NCI-H1105 treated with DMSO at 0.1 percent for 48 hours (cell line): ENCODE results near the gene CMTM3.
"Not testable (repeated sequence)": the region's sequence is repeated elsewhere in the genome, so short reads cannot be mapped to it uniquely, and the experiment has no call there.

Experiments used
- DNase-seq: peaks from one replicate; lab custom pipeline; 2025; lab: John Stamatoyannopoulos, UW

The CMTM3 gene

GRCh38 chr16:66610111-66610820 is 5.8 kb downstream of the CMTM3 start:
- no peak for DNase-seq

DNA sequence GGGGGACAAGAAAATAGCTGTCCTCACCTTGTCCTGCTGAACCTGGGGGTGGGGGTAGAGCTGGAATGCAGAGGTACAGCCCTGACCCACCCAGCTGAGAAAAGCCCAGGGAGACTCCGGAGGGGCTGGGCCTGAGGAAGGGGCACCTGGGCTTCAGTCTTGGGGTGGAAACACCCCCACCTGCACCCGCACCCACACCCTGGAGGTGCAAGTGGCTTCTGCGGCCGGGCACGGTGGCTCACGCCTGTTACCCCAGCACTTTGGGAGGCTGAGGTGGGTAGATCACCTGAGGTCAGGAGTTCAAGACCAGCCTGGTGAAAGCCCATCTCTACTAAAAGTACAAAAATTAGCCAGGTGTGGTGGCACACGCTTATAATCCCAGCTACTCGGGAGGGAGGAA is 7.4 kb downstream of the CMTM3 start:
- not testable (repeated sequence) for DNase-seq

- no peak for DNase-seq
Measured at GRCh38 chr16:66612422-66612821, 7.9 kb downstream of the CMTM3 start.

DNA sequence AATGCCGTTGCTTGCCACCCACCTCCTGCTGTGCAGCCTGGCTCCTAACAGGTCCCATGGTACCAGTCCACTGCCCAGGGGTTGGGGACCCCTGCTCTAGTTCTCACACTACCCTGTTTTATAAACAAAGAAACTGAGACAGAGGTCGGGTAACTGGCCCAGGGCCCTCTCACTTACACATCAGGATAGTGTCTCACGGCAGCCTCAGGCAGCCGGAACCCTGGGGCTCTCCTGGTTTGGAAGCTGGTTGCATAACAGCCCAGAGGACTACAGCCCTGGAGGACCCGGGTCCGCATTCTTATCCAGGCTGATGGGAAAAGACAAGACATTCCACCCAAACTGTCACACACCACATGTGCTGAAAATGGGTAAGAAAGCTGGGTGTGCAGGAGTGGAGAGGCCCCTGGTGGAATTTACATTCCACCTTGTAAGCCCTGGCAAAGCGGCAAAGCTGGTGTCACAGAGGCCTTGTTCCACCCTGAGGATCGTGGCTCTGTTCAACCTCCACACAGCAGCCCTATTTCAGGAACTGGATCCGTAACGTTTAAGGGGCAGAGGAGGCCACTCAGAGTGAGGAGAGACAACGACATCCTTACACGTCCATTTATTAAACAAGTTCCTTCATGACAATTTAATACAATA is 9.8 kb downstream of the CMTM3 start:
- no peak for DNase-seq

DNA sequence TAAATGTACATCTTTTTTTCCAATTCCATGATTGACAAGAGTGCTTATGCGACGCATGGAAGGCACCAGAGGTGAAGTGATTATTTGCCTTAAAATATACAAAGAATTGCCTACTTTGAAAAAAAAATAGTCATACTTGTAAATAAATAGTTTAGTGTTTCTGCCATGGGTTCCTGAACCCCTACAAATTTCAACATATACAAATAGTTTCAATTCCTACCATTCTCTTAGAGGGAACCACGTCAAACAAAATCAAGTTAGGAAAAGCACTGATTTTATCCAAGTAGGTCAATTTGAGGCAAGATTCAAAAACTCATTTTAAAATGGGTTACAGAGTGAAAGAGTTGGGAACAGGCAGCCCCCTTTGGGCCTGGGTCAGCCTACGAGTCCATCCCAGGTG is 11.7 kb downstream of the CMTM3 start:
- no peak for DNase-seq

GRCh38 chr16:66616592-66616991 is 12.1 kb downstream of the CMTM3 start:
- DNase-seq = no peak

GRCh38 chr16:66617010-66617434 is 12.5 kb downstream of the CMTM3 start:
- no peak for DNase-seq

DNA sequence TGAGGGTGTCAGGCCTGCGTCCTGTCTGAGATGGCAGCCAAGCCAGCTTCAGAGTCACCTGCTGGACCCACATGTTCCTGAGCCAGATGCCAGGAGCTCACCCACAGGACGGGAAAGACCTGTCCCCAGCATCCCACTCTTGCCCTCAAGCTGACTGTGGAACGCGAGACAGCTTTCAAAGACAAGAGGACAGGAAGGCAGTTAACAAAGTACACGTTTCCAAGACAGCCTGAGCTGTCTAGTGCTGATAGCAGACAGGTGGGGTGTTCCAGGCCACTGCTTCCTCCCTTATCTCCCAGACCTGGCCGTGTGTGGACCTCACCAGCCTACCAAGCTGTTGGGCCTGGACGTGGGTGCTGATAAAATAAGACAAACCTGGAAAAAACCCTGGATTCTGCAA is 13.2 kb downstream of the CMTM3 start:
- no peak for DNase-seq

DNA sequence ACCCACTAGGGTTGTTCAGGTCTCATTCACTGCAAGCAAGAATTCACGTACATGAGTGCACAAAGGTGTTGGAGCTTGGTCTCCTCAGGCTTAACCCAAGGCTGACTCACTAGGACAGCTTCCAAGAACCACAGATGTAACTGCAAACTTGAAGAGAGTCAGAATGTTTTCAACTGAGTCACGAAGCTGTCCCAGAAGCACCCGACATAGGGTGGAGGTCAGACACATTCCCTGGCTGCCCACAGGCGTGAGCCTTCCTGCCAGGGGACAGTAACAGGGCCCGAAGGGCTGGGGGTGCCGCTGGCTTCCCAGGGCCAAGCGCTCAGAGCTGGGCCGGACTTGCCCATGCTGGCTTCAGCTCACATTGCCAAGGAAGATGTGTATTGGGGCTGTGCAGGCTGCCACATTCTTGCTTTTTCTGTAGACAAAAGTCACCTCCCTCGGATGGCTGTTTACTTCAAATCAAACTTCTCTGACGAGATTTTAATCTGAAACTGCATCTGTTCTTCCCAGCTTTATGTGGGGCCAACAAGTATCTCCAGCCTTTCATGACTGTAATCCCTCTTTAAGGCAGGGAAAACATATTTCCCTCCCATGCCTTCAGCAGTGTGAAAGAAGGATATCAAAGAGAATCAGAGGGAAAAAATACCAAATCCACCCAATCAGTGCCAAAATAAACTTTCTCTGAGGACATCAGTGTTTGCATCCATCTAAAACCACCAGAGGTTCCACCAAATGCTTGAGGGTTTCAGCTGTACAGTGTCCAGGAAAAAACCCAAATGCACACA is 14.3 kb downstream of the CMTM3 start:
- DNase-seq = no peak

GRCh38 chr16:66619534-66620428 is 15.3 kb downstream of the CMTM3 start:
- no peak for DNase-seq

- DNase-seq = no peak
Measured at GRCh38 chr16:66620429-66620795, 15.9 kb downstream of the CMTM3 start.

DNA sequence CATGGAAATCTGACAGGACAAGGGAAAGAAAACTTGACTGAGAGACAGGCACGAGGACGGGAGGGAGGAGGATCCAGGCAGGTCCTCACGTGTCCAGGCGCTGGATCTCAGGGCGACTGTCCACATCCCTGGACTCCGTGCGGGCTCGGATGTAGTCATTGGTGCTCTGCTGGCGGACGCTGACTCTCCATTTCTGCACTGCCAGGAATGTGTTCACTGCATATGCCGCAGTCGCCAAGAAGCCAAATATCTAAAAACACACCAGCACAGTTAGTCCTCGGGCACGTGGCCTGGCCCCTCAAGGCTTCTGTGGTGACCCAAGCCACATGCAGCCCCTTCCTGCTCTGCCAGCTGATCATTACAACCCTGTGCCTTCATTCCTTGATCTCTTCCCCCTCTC is 17.5 kb downstream of the CMTM3 start:
- no peak for DNase-seq

- no peak for DNase-seq
Measured at GRCh38 chr16:66622863-66623262, 18.4 kb downstream of the CMTM3 start.

GRCh38 chr16:66623755-66624154 is 19.3 kb downstream of the CMTM3 start:
- DNase-seq = no peak

DNA sequence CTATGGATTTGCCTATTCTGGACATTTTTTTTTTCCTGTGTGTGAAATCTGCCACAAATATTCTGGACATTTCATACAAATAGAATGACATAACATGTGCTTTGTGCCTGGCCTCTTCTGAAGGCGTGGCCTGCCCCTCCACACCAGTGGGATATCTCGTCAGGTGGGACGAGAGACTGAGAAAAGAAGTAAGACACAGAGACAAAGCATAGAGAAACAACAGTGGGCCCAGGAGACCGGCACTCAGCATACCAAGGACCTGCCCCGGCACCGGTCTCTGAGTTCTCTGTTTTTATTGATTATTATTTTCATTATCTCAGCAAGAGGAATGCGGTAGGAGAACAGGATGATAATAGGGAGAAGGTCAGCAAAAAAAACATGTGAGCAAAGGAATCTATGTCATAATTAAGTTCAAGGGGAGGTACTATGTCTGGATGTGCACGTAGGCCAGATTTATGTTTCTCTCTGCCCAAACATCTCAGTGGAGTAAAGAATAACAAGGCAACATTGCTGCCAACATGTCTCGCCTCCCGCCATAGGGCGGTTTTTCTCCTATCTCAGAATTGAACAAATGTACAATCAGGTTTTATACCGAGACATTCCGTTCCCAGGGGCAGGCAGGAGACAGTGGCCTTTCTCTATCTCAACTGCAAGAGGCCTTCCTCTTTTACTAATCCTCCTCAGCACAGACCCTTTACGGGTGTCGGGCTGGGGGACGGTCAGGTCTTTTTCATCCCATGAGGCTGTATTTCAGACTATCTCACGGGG is 23.3 kb downstream of the CMTM3 start:
- DNase-seq = not testable (repeated sequence)

DNA sequence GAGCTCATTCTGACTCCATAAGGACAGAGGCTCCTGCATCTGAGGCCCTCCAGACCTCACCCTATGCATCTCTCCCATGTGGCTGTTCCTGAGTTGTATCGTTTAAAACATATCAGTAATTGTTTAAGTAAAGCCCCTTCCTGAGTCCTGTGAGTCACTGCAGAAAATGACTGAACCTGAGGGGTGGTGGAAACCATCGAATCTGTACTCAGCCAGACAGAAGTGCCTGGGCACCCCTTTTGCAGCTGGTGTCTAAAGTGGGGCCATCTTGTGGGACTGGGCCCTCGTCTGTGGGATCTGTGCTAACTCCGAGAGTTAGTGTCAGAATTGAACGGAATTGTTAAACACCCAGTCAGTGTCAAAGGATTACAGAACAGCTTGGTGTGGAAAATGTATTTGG is 25.4 kb downstream of the CMTM3 start:
- no peak for DNase-seq

- DNase-seq = not testable (repeated sequence)
Measured at GRCh38 chr16:66630561-66631260, 26.2 kb downstream of the CMTM3 start.

- not testable (repeated sequence) for DNase-seq
Measured at GRCh38 chr16:66631558-66631957, 27.1 kb downstream of the CMTM3 start.

DNA sequence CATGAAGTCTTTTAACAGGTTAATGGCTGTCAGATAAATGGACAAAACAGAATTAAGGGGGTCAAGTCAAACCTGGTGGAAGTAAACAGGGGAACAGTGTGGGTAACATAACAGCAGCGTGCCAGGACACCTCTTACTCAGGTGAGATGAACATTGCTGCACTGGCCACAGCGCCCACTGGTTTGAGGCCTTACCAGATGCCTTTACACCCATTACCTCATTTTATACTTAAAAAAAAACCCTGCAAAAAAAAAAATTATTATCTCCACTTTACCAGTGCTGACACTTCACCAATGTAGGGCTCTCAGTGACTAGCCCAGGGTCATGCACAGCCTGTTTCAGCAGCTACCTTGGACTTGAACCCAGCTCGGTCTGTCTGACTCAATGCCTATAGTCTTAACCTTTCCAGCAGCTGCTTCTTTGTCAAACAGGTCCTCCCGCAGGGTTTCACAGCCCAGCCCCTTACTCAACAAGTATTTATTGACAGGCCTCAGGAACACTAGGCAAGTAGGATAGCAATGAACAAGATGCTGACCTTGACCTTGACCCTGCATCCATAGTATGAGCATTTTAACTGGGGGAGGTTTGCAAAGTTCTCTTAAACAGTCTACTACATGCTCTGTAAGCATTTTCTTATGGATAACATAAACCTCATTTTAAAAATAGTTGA is 30.2 kb downstream of the CMTM3 start:
- DNase-seq = no peak

DNA sequence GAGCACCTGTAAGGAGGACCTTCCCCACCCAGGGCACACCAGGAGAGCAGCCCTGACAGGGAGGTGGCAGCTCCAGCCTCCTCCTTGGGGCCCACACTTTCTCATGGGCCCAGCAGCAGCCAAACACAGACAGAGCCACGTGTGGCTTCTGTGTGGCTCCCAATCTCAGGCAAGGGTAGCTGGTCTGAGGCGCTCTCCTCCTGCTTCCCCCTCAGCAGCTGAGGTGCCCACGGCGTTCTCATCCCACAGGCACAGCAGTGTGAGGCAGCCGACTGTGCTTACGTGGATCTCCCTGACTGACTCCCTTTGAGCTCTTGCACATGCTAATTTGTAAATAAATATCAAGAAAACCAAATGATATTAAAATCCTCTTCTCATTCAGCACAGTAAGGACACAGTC is 30.9 kb downstream of the CMTM3 start:
- no peak for DNase-seq
